Ovary (tissue), 9 donors: ENCODE data around the gene CMTM7. TPM values are rescaled to one million over a fixed set of nuclear protein-coding genes. Genes with fewer than 3 reads are reported as not detected.

Experiments used
- DNase-seq, 5 donors: peaks; one replicate each; pipeline ENCODE4 v3.0.0-alpha.2; 2019 to 2020
- H3K27ac ChIP-seq, 2 donors: fragments of 200-600 bp; one replicate each; pipeline versions ENCODE4 v1.5.1 to v1.8.0; 2019 to 2022
- H3K27me3 ChIP-seq: fragments of 200-600 bp; one replicate; pipeline ENCODE4 v1.8.0; 2022
- H3K36me3 ChIP-seq: fragments of 200-600 bp; sonication (generic); one replicate; pipeline ENCODE4 v1.5.1; 2019
- H3K4me1 ChIP-seq: one replicate; pipeline ENCODE4 v1.8.1; 2013; ENCODE audit warnings: mild to moderate bottlenecking, moderate library complexity; ENCODE audit not compliant: insufficient read depth
- H3K4me3 ChIP-seq: fragments of 200-600 bp; sonication (generic); one replicate; pipeline ENCODE4 v1.5.1; 2017
- H3K9me3 ChIP-seq, 2 donors: fragments of 200-600 bp in 1 of 2; sonication (generic) in 1 of 2; one replicate each; pipeline versions ENCODE4 v1.5.1 to v1.8.1; 2013 to 2019; ENCODE audit warnings: mild to moderate bottlenecking in 1 of 2, moderate library complexity in 1 of 2
- EP300 ChIP-seq: sonication (generic); formaldehyde crosslinking; IDR thresholded peaks from one replicate; pipeline ENCODE4 v1.6.1; 2017; ENCODE audit warnings: antibody characterized with exemption
- POLR2A ChIP-seq: fragments of 450-650 bp; IDR thresholded peaks from one replicate; pipeline ENCODE4 v1.6.1; 2017; ENCODE audit warnings: antibody characterized with exemption, mild to moderate bottlenecking, moderate library complexity
- WGBS, 3 donors: extraction: QIAGEN DNeasy Blood & Tissue Kit in 1 of 3; methylation state at CpG; one replicate each; pipeline versions ENCODE4 v1.1.5 to v1.1.7; 2013 to 2017; 5-methylcytosine and 5-hydroxymethylcytosine counted together
- intact Hi-C, 4 donors: fragments of 100-400 bp; cut with DNase I; formaldehyde crosslinking; loops; one replicate each; pipeline versions ENCODE4 v1.11.0 to v1.15.1; 2022 to 2023
- polyA plus RNA-seq, 2 donors: library from polyadenylated mRNA; stranded (reverse); fragments of 200-250 nt in 1 of 2; fragments of 350-450 nt in 1 of 2; fragmentation: Illumina TruSeq in 1 of 2; extraction: RNeasy Lipid Tissue Mini Kit (QIAGEN cat#74804) in 1 of 2; gene quantifications; one replicate each; pipeline ENCODE4 v1.2.3, GENCODE V29; 2013 to 2014
- total RNA-seq, 7 donors: library from RNA; depleted of rRNA in 2 of 7; stranded (reverse); fragments of >200 nt in 2 of 7; fragmentation: NEBNext Ultra II Directional in 3 of 7; extraction: Animal tissue kit (Norgen Biotek cat#: 25700) in 3 of 7; gene quantifications; one replicate each; pipeline versions ENCODE4 v1.1.0 to v1.2.4, GENCODE V29; 2016 to 2023
- TF ChIP-seq, protein P1 (sequence below), 3 donors: fragments of 450-650 bp in 2 of 3; fragments of 200-600 bp in 1 of 3; IDR thresholded peaks; one replicate each; pipeline versions ENCODE4 v1.5.1 to v1.8.0; 2016 to 2022; ENCODE audit warnings: antibody characterized with exemption in 3 of 3, mild to moderate bottlenecking in 1 of 3
- donor health status: DM: no; HTN: no; CAD: no; lungs with moderate emphysema.
- donor health status: DM: no; HTN: no; CAD: no.
- donor health status: Bipolar disorder and iron deficiency.
- donor health status: DM: yes; HTN: yes; CAD: no.
- donor health status: DM: no; HTN: no; CAD: no.
- donor health status: DM: yes; HTN: yes; CAD: no.

CMTM7 gene
- total and polyA plus RNA-seq, 9 donors: 2.7 to 63.4 (median 7.6) TPM

- Histone ChIP-seq H3K27me3 (no peaks in the 10 kb centered on the region), H3K36me3 (no peaks in the 10 kb centered on the region), H3K9me3 (no peaks in the 10 kb centered on the region), H3K4me3 (no peak overlapping the region), H3K4me1 (no peaks in the 10 kb centered on the region), H3K27ac (no peak overlapping the region)
- WGBS, 3 donors: 68 to 72% (median 72%) methylated on average over 4 of the region's 4 CpGs
- TF ChIP-seq POLR2A (no peak), EP300 (no peak)
- TF ChIP-seq, protein P1, sequence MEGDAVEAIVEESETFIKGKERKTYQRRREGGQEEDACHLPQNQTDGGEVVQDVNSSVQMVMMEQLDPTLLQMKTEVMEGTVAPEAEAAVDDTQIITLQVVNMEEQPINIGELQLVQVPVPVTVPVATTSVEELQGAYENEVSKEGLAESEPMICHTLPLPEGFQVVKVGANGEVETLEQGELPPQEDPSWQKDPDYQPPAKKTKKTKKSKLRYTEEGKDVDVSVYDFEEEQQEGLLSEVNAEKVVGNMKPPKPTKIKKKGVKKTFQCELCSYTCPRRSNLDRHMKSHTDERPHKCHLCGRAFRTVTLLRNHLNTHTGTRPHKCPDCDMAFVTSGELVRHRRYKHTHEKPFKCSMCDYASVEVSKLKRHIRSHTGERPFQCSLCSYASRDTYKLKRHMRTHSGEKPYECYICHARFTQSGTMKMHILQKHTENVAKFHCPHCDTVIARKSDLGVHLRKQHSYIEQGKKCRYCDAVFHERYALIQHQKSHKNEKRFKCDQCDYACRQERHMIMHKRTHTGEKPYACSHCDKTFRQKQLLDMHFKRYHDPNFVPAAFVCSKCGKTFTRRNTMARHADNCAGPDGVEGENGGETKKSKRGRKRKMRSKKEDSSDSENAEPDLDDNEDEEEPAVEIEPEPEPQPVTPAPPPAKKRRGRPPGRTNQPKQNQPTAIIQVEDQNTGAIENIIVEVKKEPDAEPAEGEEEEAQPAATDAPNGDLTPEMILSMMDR (IDR thresholded peaks at IDR 0.05): no peak
- no peak for DNase-seq
- intact Hi-C loops: no loop called here
These were observed 31.2 kb upstream of the CMTM7 start for GRCh38 chr3:32360493-32360827.

DNA sequence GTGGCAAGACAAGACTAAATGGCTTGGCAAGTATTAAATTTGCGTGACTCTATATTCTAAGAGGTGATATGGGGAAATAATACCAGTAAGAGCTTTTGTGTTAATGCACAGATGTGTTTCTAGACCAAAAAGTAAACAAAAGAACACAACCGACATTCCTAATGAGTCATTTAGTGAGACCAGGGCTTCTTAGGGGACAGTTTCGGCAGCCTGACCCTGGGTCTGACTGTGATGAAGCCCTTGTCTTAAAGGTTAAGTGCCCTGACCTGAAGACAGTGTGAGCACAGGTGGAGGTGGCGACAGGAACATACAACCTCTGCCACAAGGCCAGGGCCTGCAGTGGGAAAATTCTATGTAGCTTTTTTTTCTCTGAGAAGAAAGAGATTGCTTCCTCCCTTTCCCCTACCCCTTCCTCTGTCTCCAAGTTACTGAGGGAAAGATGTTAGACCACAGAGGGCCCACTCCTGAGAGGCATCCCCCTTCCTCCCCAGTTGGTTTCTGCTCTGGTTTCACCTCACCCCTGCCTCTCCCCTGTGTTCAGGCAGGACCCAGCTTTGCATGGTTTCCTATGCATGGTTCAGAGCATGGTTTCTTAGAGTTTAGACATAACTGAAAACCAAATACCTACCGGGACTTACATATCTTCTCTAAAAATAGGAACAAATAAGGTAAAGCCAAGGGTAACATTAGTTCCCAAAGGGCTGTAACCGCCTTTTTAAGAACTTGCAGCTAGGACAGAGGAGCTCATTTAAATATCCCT, 24.8 kb upstream of the CMTM7 start:
- Histone ChIP-seq H3K27me3 (no peaks in the 10 kb centered on the region), H3K4me1 (no peaks in the 10 kb centered on the region), H3K4me3 (no peak overlapping the region), H3K9me3 (no peaks in the 10 kb centered on the region), H3K27ac (no peak overlapping the region), H3K36me3 (no peaks in the 10 kb centered on the region)
- intact Hi-C loops: no loop called here
- no peak for DNase-seq
- TF ChIP-seq, protein P1 (IDR thresholded peaks at IDR 0.05): no peak
- TF ChIP-seq POLR2A (no peak), EP300 (no peak)
- 67 to 83% (median 79%) methylated on average over 6 of the region's 6 CpGs for WGBS, 3 donors

GRCh38 chr3:32367442-32367841, 24.2 kb upstream of the CMTM7 start:
- intact Hi-C loops: no loop called here
- DNase-seq: no peak
- no peak overlapping the region for H3K27ac ChIP-seq
- WGBS, 3 donors: 90 to 92% (median 92%) methylated on average over 10 of the region's 10 CpGs
- no peaks in the 10 kb centered on the region for H3K4me1 ChIP-seq
- no peaks in the 10 kb centered on the region for H3K27me3 ChIP-seq
- H3K4me3 ChIP-seq: no peak overlapping the region
- TF ChIP-seq POLR2A: no peak
- TF ChIP-seq EP300: no peak
- TF ChIP-seq, protein P1 (IDR thresholded peaks at IDR 0.05): no peak
- no peaks in the 10 kb centered on the region for H3K36me3 ChIP-seq
- H3K9me3 ChIP-seq: no peaks in the 10 kb centered on the region

- Histone ChIP-seq H3K27ac (no peak overlapping the region), H3K36me3 (no peaks in the 10 kb centered on the region), H3K4me1 (no peaks in the 10 kb centered on the region), H3K27me3 (no peaks in the 10 kb centered on the region), H3K4me3 (no peak overlapping the region), H3K9me3 (no peaks in the 10 kb centered on the region)
- no peak for DNase-seq
- TF ChIP-seq EP300 (no peak), POLR2A (no peak)
- TF ChIP-seq, protein P1 (IDR thresholded peaks at IDR 0.05): no peak
- intact Hi-C loops: loop anchor here in 2 of 4 donors (5.0 to 10.0 kb wide), 3 partner anchors 93 to 293 kb away; no protein-coding TSS in a partner anchor
- WGBS, 3 donors: 81 to 89% (median 84%) methylated on average over 7 of the region's 7 CpGs
These were observed 20.0 kb upstream of the CMTM7 start for GRCh38 chr3:32371461-32372212.
